Keratinocyte (primary cell): ENCODE measurements around the gene ZMYND8. TPM values are rescaled to one million over a fixed set of nuclear protein-coding genes. Genes with fewer than 3 reads are reported as not detected.
"Not testable (repeated sequence)": the region's sequence is repeated elsewhere in the genome, so short reads cannot be mapped to it uniquely, and the experiment has no call there.

Experiments
- DNase-seq: peaks from one replicate; pipeline ENCODE4 v3.0.0-alpha.2; 2011; ENCODE audit warnings: low read depth, missing footprints, low spot score
- FAIRE-seq: peaks from 2 replicates; lab custom pipeline; 2011; peaks lifted over from hg19 to GRCh38; lab: Jason Lieb, UNC
- H2AFZ ChIP-seq: 2 replicates; pipeline ENCODE4 v1.6.0; 2012; ENCODE audit warnings: low read length, control low read depth, inconsistent platforms; ENCODE audit not compliant: control insufficient read depth
- H3K27ac ChIP-seq: 2 replicates; pipeline ENCODE4 v1.5.1; 2011; ENCODE audit warnings: low read length; ENCODE audit not compliant: control insufficient read depth, insufficient read depth
- H3K27me3 ChIP-seq: 3 replicates; pipeline ENCODE4 v1.6.0; 2011; ENCODE audit warnings: low read length; ENCODE audit not compliant: control insufficient read depth, insufficient read depth; ENCODE audit errors: extremely low read depth
- H3K36me3 ChIP-seq, 2 experiments: 2 replicates in 1 of 2; 3 replicates in 1 of 2; pipeline ENCODE4 v1.5.1; 2011; ENCODE audit warnings: low read length in 2 of 2, mild to moderate bottlenecking in 1 of 2; ENCODE audit not compliant: control insufficient read depth in 2 of 2, insufficient read depth in 2 of 2; ENCODE audit errors: extremely low read depth in 1 of 2
- H3K4me1 ChIP-seq: 3 replicates; pipeline ENCODE4 v1.5.1; 2011; ENCODE audit warnings: low read length; ENCODE audit not compliant: control insufficient read depth, insufficient read depth; ENCODE audit errors: extremely low read depth
- H3K4me2 ChIP-seq: 3 replicates; pipeline ENCODE4 v1.6.0; 2011; ENCODE audit warnings: low read depth, low read length; ENCODE audit not compliant: control insufficient read depth, insufficient read depth; ENCODE audit errors: extremely low read depth
- H3K4me3 ChIP-seq, 3 experiments: fragments of 200-600 bp in 1 of 3; sonication (generic) in 1 of 3; 2 replicates in 2 of 3; 3 replicates in 1 of 3; pipeline ENCODE4 v1.5.1; 2011 to 2016; ENCODE audit warnings: low read length in 3 of 3, mild to moderate bottlenecking in 3 of 3, control low read depth in 2 of 3, inconsistent platforms in 1 of 3, low read depth in 1 of 3, mixed read lengths in 1 of 3, mixed run types in 1 of 3, moderate library complexity in 1 of 3; ENCODE audit not compliant: control insufficient read depth in 2 of 3, insufficient read depth in 2 of 3; ENCODE audit errors: extremely low read depth in 1 of 3
- H3K79me2 ChIP-seq: 2 replicates; pipeline ENCODE4 v1.6.0; 2012; ENCODE audit warnings: low read length; ENCODE audit not compliant: control insufficient read depth, insufficient read depth
- H3K9ac ChIP-seq: 3 replicates; pipeline ENCODE4 v1.6.0; 2011; ENCODE audit warnings: low read length; ENCODE audit not compliant: control insufficient read depth, insufficient read depth; ENCODE audit errors: extremely low read depth
- H3K9me1 ChIP-seq: 3 replicates; pipeline ENCODE4 v1.6.0; 2011; ENCODE audit warnings: low read length; ENCODE audit not compliant: control insufficient read depth, insufficient read depth; ENCODE audit errors: extremely low read depth
- H3K9me3 ChIP-seq: 2 replicates; pipeline ENCODE4 v1.5.1; 2012; ENCODE audit warnings: low read depth, low read length; ENCODE audit not compliant: control insufficient read depth
- H4K20me1 ChIP-seq: 3 replicates; pipeline ENCODE4 v1.6.0; 2011; ENCODE audit warnings: low read length; ENCODE audit not compliant: control insufficient read depth, insufficient read depth; ENCODE audit errors: extremely low read depth
- CTCF ChIP-seq, 3 experiments: IDR thresholded peaks in 1 of 3; conservative IDR thresholded peaks in 1 of 3; optimal IDR thresholded peaks in 1 of 3; 2 replicates in 2 of 3; 3 replicates in 1 of 3; pipeline versions ENCODE3 to v1.5.1; 2011; ENCODE audit warnings: low read length in 3 of 3, mild to moderate bottlenecking in 3 of 3, moderate library complexity in 2 of 3, control low read depth in 1 of 3, inconsistent platforms in 1 of 3; ENCODE audit not compliant: insufficient read depth in 2 of 3; ENCODE audit errors: extremely low read depth in 1 of 3
- EZH2 ChIP-seq: IDR thresholded peaks from one replicate; pipeline ENCODE4 v1.6.1; 2012; ENCODE audit warnings: inconsistent platforms, mild to moderate bottlenecking, low read length, moderate library complexity
- dilution Hi-C: fragments of 300-500 bp; cut with MboI; formaldehyde crosslinking; loops from one replicate; pipeline ENCODE4 v1.7.0; 2020; ENCODE audit warnings: low sequenced_read_pairs; ENCODE audit not compliant: extremely low pct_ligation_motif_present
- polyA plus RNA-seq, 5 experiments: library from polyadenylated mRNA; depleted of rRNA in 3 of 5; stranded (reverse) in 3 of 5; stranded (forward) in 1 of 5; unstranded in 1 of 5; fragments of >200 nt; gene quantifications; 1 replicate in 1 of 5; 2 replicates in 3 of 5; 3 replicates in 1 of 5; pipeline versions ENCODE4 v1.2.1 to v1.2.3, GENCODE V29; 2011 to 2012; ENCODE audit warnings: missing spikeins in 2 of 5, low read depth in 1 of 5, low replicate concordance in 1 of 5

Gene ZMYND8
- polyA plus RNA-seq, 1 donor (not counting 4 experiments of a cell fraction or from before 2014, with no cell fraction given): 39.8 TPM

GRCh38 chr20:47206962-47207641, 149.4 kb downstream of the ZMYND8 start:
- no peaks in the 10 kb centered on the region for H4K20me1 ChIP-seq
- H3K27me3 ChIP-seq: no peaks in the 10 kb centered on the region
- dilution Hi-C loops: no loop called here
- FAIRE-seq (no peak), DNase-seq (no peak)
- H3K4me1 ChIP-seq: peaks cover 13% of the 10 kb centered on the region
- H2AFZ ChIP-seq: no peak overlapping the region
- H3K36me3 ChIP-seq: peaks cover 24 to 27% of the 10 kb centered on the region in 2 experiments
- H3K9me3 ChIP-seq: no peaks in the 10 kb centered on the region
- H3K9me1 ChIP-seq: no peaks in the 10 kb centered on the region
- H3K4me3 ChIP-seq: no peak overlapping the region
- no peak for TF ChIP-seq CTCF (optimal IDR thresholded peaks at IDR 0.05 in 1 of 3, IDR thresholded peaks at IDR 0.05 in 1 of 3, conservative IDR thresholded peaks at IDR 0.05 in 1 of 3; ENCODE audit: extremely low read depth in 1 of 3, insufficient read depth in 2 of 3, low read length in 3 of 3)
- no peak for TF ChIP-seq EZH2
- H3K9ac ChIP-seq: no peak overlapping the region
- H3K27ac ChIP-seq: no peak overlapping the region
- H3K79me2 ChIP-seq: no peaks in the 10 kb centered on the region
- H3K4me2 ChIP-seq: no peak overlapping the region

- H3K4me2 ChIP-seq, H3K4me3 ChIP-seq, H3K27me3 ChIP-seq, DNase-seq, H4K20me1 ChIP-seq, H3K9me3 ChIP-seq, H2AFZ ChIP-seq, H3K9ac ChIP-seq, H3K9me1 ChIP-seq, dilution Hi-C loops, FAIRE-seq, H3K79me2 ChIP-seq, H3K27ac ChIP-seq: not testable (repeated sequence)
- Histone ChIP-seq H3K36me3 (peaks cover 18 to 22% of the 10 kb centered on the region in 2 experiments), H3K4me1 (peaks cover 13% of the 10 kb centered on the region)
These were observed 149.9 kb downstream of the ZMYND8 start for GRCh38 chr20:47206552-47206951.
